ENCODE measurements around the gene KHDC4. TPM values are rescaled to one million over a fixed set of nuclear protein-coding genes. Genes with fewer than 3 reads are reported as not detected.

Gene KHDC4
- total and polyA plus RNA-seq, 2 of the 4 experiments (the other 2 are of a cell fraction): 28.0 to 29.9 TPM

GRCh38 chr1:155947741-155948140, 13.5 kb upstream of the KHDC4 start:
- Histone ChIP-seq H3K9ac (ENCODE audit: low read depth, low read length) (no peak overlapping the region), H2BK120ac (ENCODE audit: low read depth, low read length) (no peak overlapping the region), H3K4me2 (ENCODE audit: low read depth, low read length) (no peak overlapping the region), H2BK20ac (ENCODE audit: low read depth, low read length) (no peak overlapping the region), H3K79me1 (ENCODE audit: low read depth in 1 of 2, low read length in 2 of 2) (peaks cover 18 to 43% of the 10 kb centered on the region in 2 experiments), H2AK5ac (ENCODE audit: low read depth, low read length) (no peak overlapping the region), H3K23ac (ENCODE audit: low read depth, low read length) (no peak overlapping the region), H3K18ac (ENCODE audit: low read depth, low read length) (no peak overlapping the region), H3K14ac (replicated peaks; ENCODE audit: low read depth, low read length) (no peak overlapping the region), H4K20me1 (ENCODE audit: insufficient read depth, low read length) (peaks cover 42% of the 10 kb centered on the region; the same call in 1 of the 2 replicates), H2AK9ac (replicated peaks; ENCODE audit: low read depth, low read length, poor library complexity) (no peak overlapping the region), H3K9me3 (ENCODE audit: control insufficient read depth, insufficient read depth, low read length) (no peaks in the 10 kb centered on the region), H3K56ac (ENCODE audit: extremely low read depth, insufficient read depth, low read length) (no peak overlapping the region), H3K36me3 (ENCODE audit: control insufficient read depth, insufficient read depth, low read length) (peaks cover 66% of the 10 kb centered on the region), H2BK5ac (ENCODE audit: low read depth, low read length, poor library complexity, severe bottlenecking) (no peak overlapping the region), H3K27me3 (ENCODE audit: control insufficient read depth, insufficient read depth, low read length) (no peaks in the 10 kb centered on the region), H4K8ac (ENCODE audit: low read depth in 2 of 2, low read length in 2 of 2) (no peak overlapping the region), H2AFZ (replicated peaks; ENCODE audit: low read length, poor library complexity) (no peak overlapping the region), H3K9me1 (ENCODE audit: insufficient read depth, low read length) (peaks cover 11% of the 10 kb centered on the region; the same call in 1 of the 2 replicates), H3K4ac (ENCODE audit: low read depth, low read length) (no peak overlapping the region), H4K5ac (ENCODE audit: low read depth, low read length) (no peak overlapping the region), H3K4me3 (ENCODE audit: insufficient read depth, low read depth, low read length) (no peak overlapping the region), H3K27ac (ENCODE audit: insufficient read depth, low read length) (no peak overlapping the region), H4K91ac (ENCODE audit: insufficient read depth, low read depth, low read length) (no peak overlapping the region), H3K4me1 (ENCODE audit: control insufficient read depth, insufficient read depth, low read length) (peaks cover 1% of the 10 kb centered on the region; the same call in 1 of the 2 replicates), H2BK15ac (ENCODE audit: low read depth, low read length) (no peak overlapping the region)
- TF ChIP-seq USF2 (IDR thresholded peaks at IDR 0.05; ENCODE audit: low read depth, low read length) (no peak), MXI1 (IDR thresholded peaks at IDR 0.05; ENCODE audit: borderline replicate concordance, low read depth, low read length) (no peak), CHD1 (IDR thresholded peaks at IDR 0.05; ENCODE audit: low read depth, low read length) (no peak), RFX5 (IDR thresholded peaks at IDR 0.05; ENCODE audit: low read depth, low read length) (no peak), POLR2A (IDR thresholded peaks at IDR 0.05; ENCODE audit: low read depth, low read length) (no peak), RCOR1 (IDR thresholded peaks at IDR 0.05; ENCODE audit: insufficient replicate concordance, low read length) (no peak)
- no CpG with 5 or more reads among the region's 8 CpGs for WGBS, 2 experiments (ENCODE audit: extremely low coverage in 2 of 2, insufficient read length in 1 of 2)
- in situ Hi-C loops (cut with MboI; ENCODE audit: low sequenced_read_pairs) (no loop called here), intact Hi-C loops (cut with micrococcal nuclease) (no loop called here), dilution Hi-C loops (cut with HindIII; ENCODE audit: low sequenced_read_pairs, unreplicated experiment) (no loop called here)
- DNase-seq (no peak), ATAC-seq (ENCODE audit: low read depth) (no peak)
- BruUV-seq (replicated peaks): no TSS peak
- ChIA-PET CTCF (interaction anchor here (0.6 kb wide), 1 partner anchor 9 kb away, joined by 3 read pairs; no protein-coding TSS in a partner anchor), POLR2A (ENCODE audit: unreplicated experiment) (no interaction called here)

All from IMR-90 (cell line).